GM18502 (cell line): ENCODE data around the gene NDRG4.

Experiments
- ATAC-seq: cut with Tn5 transposase; IDR thresholded peaks from one replicate; pipeline ENCODE4 v1.9.1; 2021; ENCODE audit warnings: mild to moderate bottlenecking; ENCODE audit not compliant: unreplicated experiment, poor library complexity

NDRG4 gene

GRCh38 chr16:58535100-58535499 lies 35.2 kb downstream of the NDRG4 start:
- ATAC-seq, result no peak

DNA sequence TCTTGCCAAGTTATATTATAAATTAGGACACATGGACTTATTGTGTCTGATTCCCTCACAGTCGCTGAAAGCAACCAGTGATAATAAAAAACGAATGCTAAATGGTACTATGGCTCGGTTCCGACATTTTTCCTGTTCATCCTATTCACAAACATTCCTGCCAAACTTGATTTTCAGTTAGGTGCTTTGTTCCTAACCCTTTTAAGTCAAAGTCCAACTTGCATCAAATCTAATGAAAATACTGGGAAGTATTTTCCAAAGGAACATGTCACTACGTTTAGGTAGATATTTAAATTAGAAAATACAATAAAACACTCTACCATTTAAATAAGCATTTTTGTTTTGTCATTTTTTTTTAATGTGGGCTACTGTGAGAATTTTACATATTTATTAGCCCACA lies 36.3 kb downstream of the NDRG4 start:
- no peak for ATAC-seq

- ATAC-seq, result no peak
Observed at GRCh38 chr16:58537124-58537906, 37.4 kb downstream of the NDRG4 start.

- no peak for ATAC-seq
Observed at GRCh38 chr16:58541711-58542110, 41.8 kb downstream of the NDRG4 start.

GRCh38 chr16:58542291-58542690 lies 42.3 kb downstream of the NDRG4 start:
- ATAC-seq, result no peak

DNA sequence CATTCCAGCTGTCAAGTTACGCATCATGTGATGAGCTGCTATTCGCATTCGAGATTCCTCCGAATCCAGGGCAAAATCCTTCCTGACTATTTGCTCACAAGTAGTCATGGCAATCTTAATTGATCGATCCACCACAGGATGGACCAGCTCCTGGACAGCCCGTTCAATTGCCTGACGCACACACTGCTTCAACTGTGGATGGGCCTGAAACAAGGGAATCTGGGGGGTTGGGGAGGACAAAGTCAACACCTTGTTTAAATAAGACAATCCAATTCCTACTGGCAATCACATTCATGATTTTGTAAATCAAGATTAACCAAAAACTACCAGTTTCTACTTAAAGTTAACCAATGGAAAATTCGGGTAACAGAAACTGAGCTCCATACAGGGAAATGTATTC lies 43.7 kb downstream of the NDRG4 start:
- no peak for ATAC-seq

- no peak for ATAC-seq
Observed at GRCh38 chr16:58548378-58548777, 48.4 kb downstream of the NDRG4 start.

GRCh38 chr16:58551496-58551895 lies 51.6 kb downstream of the NDRG4 start:
- no peak for ATAC-seq

- no peak for ATAC-seq
Observed at GRCh38 chr16:58556678-58557077, 56.7 kb downstream of the NDRG4 start.
